Pancreas (tissue), 10 donors: ENCODE data around the gene TIGAR. TPM values are rescaled to one million over a fixed set of nuclear protein-coding genes. Genes with fewer than 3 reads are reported as not detected.

Experiments
- ATAC-seq, 4 donors: fragments of 200-7000 bp; cut with Tn5 transposase; one replicate each; pipeline versions ENCODE4 v1.8.0 to v1.9.1; 2020; ENCODE audit warnings: mild to moderate bottlenecking in 4 of 4, moderate library complexity in 4 of 4
- DNase-seq, 6 donors: peaks; one replicate each; pipeline ENCODE4 v3.0.0-alpha.2; 2020
- FAIRE-seq: peaks from 2 replicates; lab custom pipeline; 2012; peaks lifted over from hg19 to GRCh38; lab: Jason Lieb, UNC
- H3K27ac ChIP-seq, 4 donors: fragments of 200-600 bp; sonication (generic); 1 replicate in 3 of 4; 2 replicates in 1 of 4; pipeline versions ENCODE4 v1.5.0 to v1.8.0; 2020
- H3K27me3 ChIP-seq, 4 donors: fragments of 200-600 bp; one replicate each; pipeline ENCODE4 v1.8.0; 2021
- H3K36me3 ChIP-seq, 3 donors: fragments of 200-600 bp; sonication (generic) in 1 of 3; one replicate each; pipeline versions ENCODE4 v1.5.0 to v1.8.0; 2020 to 2021
- H3K4me1 ChIP-seq, 3 donors: fragments of 200-600 bp; one replicate each; pipeline ENCODE4 v1.8.0; 2021
- H3K4me3 ChIP-seq, 4 donors: fragments of 200-600 bp; sonication (generic) in 2 of 4; one replicate each; pipeline versions ENCODE4 v1.5.0 to v1.8.0; 2020 to 2021
- H3K9me3 ChIP-seq, 4 donors: fragments of 200-600 bp; one replicate each; pipeline ENCODE4 v1.8.0; 2021
- WGBS, 2 donors: extraction: QIAGEN DNeasy Blood & Tissue Kit; methylation state at CpG; one replicate each; pipeline ENCODE4 v1.1.7; 2013; 5-methylcytosine and 5-hydroxymethylcytosine counted together
- intact Hi-C, 3 donors: fragments of 100-400 bp; cut with DNase I; formaldehyde crosslinking; loops; one replicate each; pipeline versions ENCODE4 v1.11.1 to v1.14.2; 2022
- polyA plus RNA-seq, 2 donors: library from polyadenylated mRNA; stranded (reverse); fragments of 200-250 nt; gene quantifications; one replicate each; pipeline ENCODE4 v1.2.3, GENCODE V29; 2013
- total RNA-seq, 6 donors: library from RNA; stranded (reverse); fragmentation: NEBNext Ultra II Directional in 4 of 6; extraction: Animal tissue kit (Norgen Biotek cat#: 25700) in 4 of 6; gene quantifications; one replicate each; pipeline versions ENCODE4 v1.2.1 to v1.2.4, GENCODE V29; 2021 to 2023
- TF ChIP-seq, protein P1 (sequence below), 4 donors: fragments of 200-600 bp; sonication (generic) in 3 of 4; IDR thresholded peaks; one replicate each; pipeline versions ENCODE4 v1.5.0 to v1.8.0; 2021; ENCODE audit warnings: antibody characterized with exemption in 4 of 4
- donor health status: healthy with polysubstance abuse.
- donor health status: DM: no; HTN: no; CAD: no; lungs with moderate emphysema.
- donor health status: DM: no; HTN: no; CAD: no.
- donor health status: control.
- donor health status: control.
- donor health status: Bipolar disorder and iron deficiency.
- donor health status: DM: yes; HTN: yes; CAD: no.
- donor health status: DM: no; HTN: no; CAD: no.
- donor health status: DM: no; HTN: no; CAD: no.
- donor health status: DM: yes; HTN: yes; CAD: no.

The TIGAR gene
- total and polyA plus RNA-seq, 8 donors, result 0.51 to 5.5 (median 1.8) TPM

- Histone ChIP-seq H3K4me3 (no peak overlapping the region), H3K27me3 (no peaks in the 10 kb centered on the region), H3K27ac (peak overlapping the region in 2 of 4 donors; percentile 14 to 58), H3K36me3 (peaks cover 0 to 27% (median 4%) of the 10 kb centered on the region in 3 donors), H3K4me1 (no peaks in the 10 kb centered on the region), H3K9me3 (no peaks in the 10 kb centered on the region)
- FAIRE-seq, result no peak
- intact Hi-C loops, result loop anchor here in 1 of 3 donors (10.0 kb wide), 1 partner anchor 245 kb away; no protein-coding TSS in a partner anchor
- TF ChIP-seq, protein P1, sequence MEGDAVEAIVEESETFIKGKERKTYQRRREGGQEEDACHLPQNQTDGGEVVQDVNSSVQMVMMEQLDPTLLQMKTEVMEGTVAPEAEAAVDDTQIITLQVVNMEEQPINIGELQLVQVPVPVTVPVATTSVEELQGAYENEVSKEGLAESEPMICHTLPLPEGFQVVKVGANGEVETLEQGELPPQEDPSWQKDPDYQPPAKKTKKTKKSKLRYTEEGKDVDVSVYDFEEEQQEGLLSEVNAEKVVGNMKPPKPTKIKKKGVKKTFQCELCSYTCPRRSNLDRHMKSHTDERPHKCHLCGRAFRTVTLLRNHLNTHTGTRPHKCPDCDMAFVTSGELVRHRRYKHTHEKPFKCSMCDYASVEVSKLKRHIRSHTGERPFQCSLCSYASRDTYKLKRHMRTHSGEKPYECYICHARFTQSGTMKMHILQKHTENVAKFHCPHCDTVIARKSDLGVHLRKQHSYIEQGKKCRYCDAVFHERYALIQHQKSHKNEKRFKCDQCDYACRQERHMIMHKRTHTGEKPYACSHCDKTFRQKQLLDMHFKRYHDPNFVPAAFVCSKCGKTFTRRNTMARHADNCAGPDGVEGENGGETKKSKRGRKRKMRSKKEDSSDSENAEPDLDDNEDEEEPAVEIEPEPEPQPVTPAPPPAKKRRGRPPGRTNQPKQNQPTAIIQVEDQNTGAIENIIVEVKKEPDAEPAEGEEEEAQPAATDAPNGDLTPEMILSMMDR (IDR thresholded peaks at IDR 0.05), result no peak
- 79% methylated on average over 20 of the region's 20 CpGs for WGBS, 2 donors
- ATAC-seq, result peak in 2 of 4 donors; percentile 37 to 55
- DNase-seq, result no peak
Observed at GRCh38 chr12:4289231-4289878, 31.7 kb upstream of the TIGAR start.

DNA sequence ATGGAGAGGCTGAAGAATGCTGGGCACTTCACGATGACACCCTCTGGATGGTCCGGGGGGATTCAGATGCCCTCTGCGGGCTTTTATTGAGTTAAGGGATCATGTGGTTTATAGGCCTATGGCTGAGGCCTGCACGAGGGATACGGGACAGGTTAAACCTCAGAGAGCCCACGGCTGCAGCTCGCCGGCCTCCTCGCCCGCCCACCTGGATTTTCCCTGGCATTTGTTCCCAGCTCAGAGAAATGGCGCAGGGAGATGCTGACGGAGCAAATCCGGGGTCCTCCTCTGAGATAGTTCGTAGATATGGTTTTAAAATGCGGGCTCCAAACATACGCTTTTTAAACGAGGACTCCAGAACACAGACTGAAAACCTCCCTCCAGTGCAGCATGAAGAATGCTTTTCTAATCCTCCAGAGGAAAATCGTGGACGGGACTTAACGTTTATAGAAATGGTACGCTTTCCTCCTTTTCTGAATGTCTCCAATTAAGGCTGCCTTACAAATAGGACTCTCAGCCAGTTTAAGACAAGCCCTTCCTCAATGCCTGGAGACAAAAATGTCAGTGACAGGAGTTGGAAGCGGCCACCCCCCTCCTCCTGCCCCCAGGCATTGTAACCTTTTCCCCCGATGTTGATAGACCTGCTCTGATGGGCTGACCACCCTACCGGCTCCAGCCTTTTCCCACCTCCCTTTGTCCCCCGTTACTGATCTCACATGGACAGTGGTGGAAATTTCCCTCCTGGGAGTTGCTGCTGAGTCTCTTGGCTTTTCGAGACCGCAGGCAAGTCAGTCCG, 30.8 kb upstream of the TIGAR start:
- DNase-seq (no peak), FAIRE-seq (no peak), ATAC-seq (no peak)
- no peaks in the 10 kb centered on the region for H3K27me3 ChIP-seq
- no peaks in the 10 kb centered on the region for H3K9me3 ChIP-seq
- 86 to 87% methylated on average over 28 of the region's 28 CpGs for WGBS, 2 donors
- H3K4me1 ChIP-seq, result no peaks in the 10 kb centered on the region
- TF ChIP-seq, protein P1 (IDR thresholded peaks at IDR 0.05), result no peak
- H3K27ac ChIP-seq, result peak overlapping the region in 1 of 4 donors; percentile 58
- intact Hi-C loops, result loop anchor here in 1 of 3 donors (10.0 kb wide), 1 partner anchor 245 kb away; no protein-coding TSS in a partner anchor
- H3K36me3 ChIP-seq, result peaks cover 0 to 24% (median 0%) of the 10 kb centered on the region in 3 donors
- no peak overlapping the region for H3K4me3 ChIP-seq

DNA sequence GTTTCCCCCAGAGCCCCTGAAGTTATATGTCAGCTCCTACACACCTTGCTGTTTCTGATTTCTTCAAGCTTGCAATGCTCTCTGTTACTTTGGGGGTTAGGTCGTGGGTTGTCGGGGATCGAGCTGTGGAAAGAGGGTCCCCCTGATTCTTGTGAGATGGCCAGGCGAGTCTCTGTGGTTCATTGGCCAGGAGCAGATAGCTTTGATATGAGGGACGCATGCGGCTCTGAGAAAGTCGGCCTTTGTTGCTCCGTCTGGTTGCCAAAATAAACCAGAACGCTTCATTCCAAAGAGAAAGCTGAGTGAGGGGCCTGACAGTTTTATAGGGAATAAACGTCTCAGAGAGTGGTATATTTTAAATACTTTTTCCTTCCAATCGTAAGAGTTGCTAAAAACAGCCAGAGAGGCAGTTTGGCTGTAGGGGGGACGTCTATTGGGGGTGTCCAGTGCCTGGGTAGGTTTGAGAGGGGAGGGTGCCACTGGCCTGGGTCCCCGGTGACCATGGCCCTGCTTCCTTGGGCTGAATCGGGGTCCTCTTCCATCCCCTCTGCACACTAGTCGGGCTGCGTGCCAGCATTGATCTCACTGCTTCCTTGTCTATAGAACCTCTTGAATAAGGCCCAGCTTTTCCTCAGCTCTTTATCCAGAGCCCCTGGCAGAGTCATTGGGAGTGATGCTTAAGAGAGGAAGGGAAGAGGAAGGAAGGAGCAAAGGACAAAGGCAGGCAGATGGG, 28.5 kb upstream of the TIGAR start:
- FAIRE-seq, result no peak
- Histone ChIP-seq H3K27ac (no peak overlapping the region), H3K4me1 (no peaks in the 10 kb centered on the region), H3K36me3 (peaks cover 0 to 9% (median 0%) of the 10 kb centered on the region in 3 donors), H3K4me3 (no peak overlapping the region), H3K9me3 (no peaks in the 10 kb centered on the region), H3K27me3 (no peaks in the 10 kb centered on the region)
- WGBS, 2 donors, result 70 to 73% methylated on average over 16 of the region's 16 CpGs
- TF ChIP-seq, protein P1 (IDR thresholded peaks at IDR 0.05), result no peak
- no peak for ATAC-seq
- intact Hi-C loops, result no loop called here
- DNase-seq, result no peak

GRCh38 chr12:4293299-4293965, 27.6 kb upstream of the TIGAR start:
- H3K27me3 ChIP-seq, result no peaks in the 10 kb centered on the region
- ATAC-seq (no peak), DNase-seq (no peak), FAIRE-seq (no peak)
- intact Hi-C loops, result no loop called here
- no peak overlapping the region for H3K4me3 ChIP-seq
- TF ChIP-seq, protein P1 (IDR thresholded peaks at IDR 0.05), result no peak
- no peaks in the 10 kb centered on the region for H3K9me3 ChIP-seq
- WGBS, 2 donors, result 87 to 90% methylated on average over 14 of the region's 14 CpGs
- no peak overlapping the region for H3K27ac ChIP-seq
- H3K4me1 ChIP-seq, result no peaks in the 10 kb centered on the region
- H3K36me3 ChIP-seq, result peaks cover 0 to 9% (median 0%) of the 10 kb centered on the region in 3 donors
